Stimulated activated CD4-positive, alpha-beta T cell treated with anti-CD3 and anti-CD28 coated beads, TNF-alpha, amount 100 ng/mL, for 1 hour (primary cell): ENCODE data around the gene MBOAT2.
"Not testable (repeated sequence)": the region's sequence is repeated elsewhere in the genome, so short reads cannot be mapped to it uniquely, and the experiment has no call there.

ENCODE experiments used
- DNase-seq, 3 donors: peaks; one replicate each; pipeline ENCODE4 v3.0.0-alpha.2; 2020; ENCODE audit warnings: low read depth in 3 of 3, low spot score in 1 of 3

The MBOAT2 gene

DNA sequence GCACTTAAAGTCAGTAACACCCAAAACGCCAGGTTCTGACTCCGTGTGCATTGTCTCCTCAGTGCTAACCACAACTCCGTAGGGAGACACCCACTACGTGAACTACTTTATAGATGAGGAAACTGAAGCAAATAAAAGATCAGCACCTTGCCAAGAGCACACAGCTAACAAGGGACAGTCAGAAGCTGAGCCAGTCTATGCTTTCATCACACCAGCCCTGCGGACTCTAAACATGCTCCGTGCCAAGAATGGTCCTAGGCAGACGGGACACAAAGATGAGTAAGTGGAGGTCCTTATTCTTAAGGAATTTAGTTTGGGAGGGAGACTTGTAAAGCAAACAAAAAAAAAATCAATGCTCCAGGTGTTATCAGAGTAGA, 9.6 kb downstream of the MBOAT2 start:
- DNase-seq = no peak

DNA sequence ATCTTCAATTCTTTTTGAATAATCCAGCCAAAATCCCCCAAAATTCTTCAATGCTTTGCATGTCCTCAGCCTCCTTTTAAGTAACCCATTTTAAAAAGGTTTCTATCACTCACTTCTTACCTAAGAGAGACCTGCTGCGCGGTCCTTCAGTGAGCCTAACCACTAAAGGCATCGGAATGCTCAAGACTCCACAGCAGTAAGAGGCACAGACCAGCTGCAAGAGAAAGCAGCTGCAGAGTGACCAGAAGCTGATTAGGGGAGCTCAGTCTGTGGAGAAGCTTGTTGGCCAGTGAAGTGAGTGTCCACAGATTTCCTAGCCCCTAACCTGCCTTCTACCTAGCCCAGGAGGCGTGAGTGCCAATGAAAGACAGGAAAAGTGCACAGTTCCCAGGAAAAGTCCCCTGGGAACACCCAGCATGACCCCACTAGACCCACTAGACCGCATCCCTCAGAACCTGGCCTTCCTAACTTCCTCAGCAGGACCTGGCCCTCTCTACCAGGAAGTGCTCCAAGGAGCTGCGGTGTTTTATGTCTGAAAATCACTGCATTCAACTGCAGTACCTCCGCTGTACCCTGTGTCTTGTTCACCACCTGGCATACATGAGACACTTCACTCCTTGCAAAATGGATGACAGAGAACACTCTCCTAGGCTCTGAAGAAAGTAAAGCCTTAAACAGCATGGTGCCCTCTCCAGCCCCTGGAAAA, 10.1 kb downstream of the MBOAT2 start:
- no peak for DNase-seq

DNA sequence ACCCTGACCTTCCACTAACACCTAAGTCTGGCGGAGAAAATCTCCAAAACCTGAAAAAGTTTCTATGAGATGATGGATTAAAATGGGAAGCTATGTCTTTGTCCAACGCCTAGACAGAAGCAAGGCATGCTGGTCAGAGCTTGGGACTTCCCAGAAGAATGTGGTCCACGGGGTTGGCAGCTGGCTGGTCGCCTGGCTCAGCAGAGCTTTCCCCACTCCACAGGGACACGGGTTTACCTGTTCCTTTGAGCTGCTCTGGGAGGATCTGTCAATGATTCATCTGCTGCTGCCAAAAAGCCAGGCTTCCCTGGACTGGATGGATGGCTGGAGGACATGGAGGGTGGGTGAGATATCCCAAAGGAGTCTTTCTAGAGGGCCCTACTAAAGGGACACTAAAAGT, 10.8 kb downstream of the MBOAT2 start:
- no peak for DNase-seq

DNA sequence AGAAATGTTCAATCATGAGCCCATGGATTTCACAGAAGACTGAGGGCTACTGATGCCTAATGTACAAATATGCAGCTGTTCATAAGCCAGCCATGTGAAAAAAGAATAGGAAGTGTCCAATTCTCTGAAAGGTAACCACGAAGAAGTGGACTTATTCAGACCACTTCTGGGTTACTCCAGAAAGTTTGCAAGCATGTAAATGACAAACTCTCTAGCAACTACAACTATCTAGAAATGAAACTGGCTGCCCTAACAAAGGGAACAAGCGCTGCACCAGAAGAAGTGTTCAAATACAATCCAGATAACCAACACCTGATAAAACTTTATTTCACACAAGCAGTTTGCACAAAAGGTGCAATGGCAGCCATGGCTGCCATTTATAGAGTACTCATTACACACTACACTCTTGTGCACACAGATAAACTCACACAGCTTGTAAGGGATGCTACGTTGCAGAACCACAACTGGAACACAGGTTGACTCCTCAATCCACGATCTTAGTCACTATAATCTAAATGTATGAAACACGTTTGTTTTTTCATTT, 13.9 kb downstream of the MBOAT2 start:
- no peak for DNase-seq

DNA sequence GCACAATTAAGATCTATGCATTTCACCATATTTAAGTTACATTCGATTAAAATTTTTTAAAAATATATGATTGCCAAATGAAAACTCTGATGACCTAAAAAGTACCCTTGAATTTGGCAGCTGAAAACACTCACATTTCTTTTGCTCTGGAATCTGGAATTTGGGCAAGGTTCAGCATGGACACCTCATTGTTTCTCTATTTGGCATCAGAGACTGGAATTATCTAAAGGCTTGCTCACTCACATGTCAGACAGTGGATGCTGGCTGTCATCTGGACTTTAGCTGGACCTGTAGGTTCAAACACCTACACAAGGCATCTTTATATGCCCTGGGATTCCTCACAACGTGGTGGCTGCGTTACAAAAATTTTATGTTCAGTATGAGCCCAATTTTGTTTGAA, 16.1 kb downstream of the MBOAT2 start:
- no peak for DNase-seq

GRCh38 chr2:8986327-8986976, 17.0 kb downstream of the MBOAT2 start:
- no peak for DNase-seq

- no peak for DNase-seq
Measured at GRCh38 chr2:8985561-8986326, 17.7 kb downstream of the MBOAT2 start.

- DNase-seq = no peak
Measured at GRCh38 chr2:8984855-8985254, 18.6 kb downstream of the MBOAT2 start.

- no peak for DNase-seq
Measured at GRCh38 chr2:8984157-8984556, 19.3 kb downstream of the MBOAT2 start.

GRCh38 chr2:8983571-8983970, 19.9 kb downstream of the MBOAT2 start:
- no peak for DNase-seq

- DNase-seq = no peak
Measured at GRCh38 chr2:8981876-8982275, 21.6 kb downstream of the MBOAT2 start.

DNA sequence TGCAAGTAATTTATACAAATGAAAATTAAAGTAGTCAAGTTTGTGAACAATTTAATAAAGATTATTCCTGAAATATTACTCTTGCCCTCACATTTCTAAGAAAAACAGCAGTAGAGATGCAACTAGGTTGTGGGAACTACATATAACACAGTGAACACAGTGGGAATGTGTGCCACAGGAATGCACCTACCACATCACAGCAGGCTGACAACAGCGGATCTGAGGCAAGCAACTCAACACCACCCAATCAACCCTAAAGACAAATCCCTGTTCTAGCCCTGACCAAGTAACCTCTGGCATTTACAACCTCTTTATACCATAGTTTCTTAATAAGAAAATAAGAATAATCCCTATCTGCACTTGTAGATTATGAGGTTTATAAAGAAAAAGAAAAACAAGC, 23.4 kb downstream of the MBOAT2 start:
- DNase-seq = no peak

DNA sequence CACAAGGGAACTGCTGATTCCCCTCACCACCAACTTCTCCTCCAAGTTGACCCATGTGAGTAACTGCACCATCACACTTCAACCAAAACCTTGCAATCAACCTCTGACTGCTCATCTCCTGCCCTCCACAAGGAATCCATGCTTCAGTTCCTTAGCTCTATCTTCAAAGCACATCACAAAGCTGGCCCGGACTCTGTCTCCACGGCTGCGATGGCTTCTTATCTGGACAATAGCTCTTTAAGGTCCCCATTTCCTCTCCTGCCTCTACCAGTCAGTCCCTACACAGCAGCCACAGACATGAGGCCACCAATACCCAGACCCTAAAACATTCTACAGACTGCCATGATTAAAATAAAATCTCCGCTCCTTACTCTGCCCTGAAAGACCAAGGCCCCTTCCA, 25.7 kb downstream of the MBOAT2 start:
- DNase-seq = no peak

DNA sequence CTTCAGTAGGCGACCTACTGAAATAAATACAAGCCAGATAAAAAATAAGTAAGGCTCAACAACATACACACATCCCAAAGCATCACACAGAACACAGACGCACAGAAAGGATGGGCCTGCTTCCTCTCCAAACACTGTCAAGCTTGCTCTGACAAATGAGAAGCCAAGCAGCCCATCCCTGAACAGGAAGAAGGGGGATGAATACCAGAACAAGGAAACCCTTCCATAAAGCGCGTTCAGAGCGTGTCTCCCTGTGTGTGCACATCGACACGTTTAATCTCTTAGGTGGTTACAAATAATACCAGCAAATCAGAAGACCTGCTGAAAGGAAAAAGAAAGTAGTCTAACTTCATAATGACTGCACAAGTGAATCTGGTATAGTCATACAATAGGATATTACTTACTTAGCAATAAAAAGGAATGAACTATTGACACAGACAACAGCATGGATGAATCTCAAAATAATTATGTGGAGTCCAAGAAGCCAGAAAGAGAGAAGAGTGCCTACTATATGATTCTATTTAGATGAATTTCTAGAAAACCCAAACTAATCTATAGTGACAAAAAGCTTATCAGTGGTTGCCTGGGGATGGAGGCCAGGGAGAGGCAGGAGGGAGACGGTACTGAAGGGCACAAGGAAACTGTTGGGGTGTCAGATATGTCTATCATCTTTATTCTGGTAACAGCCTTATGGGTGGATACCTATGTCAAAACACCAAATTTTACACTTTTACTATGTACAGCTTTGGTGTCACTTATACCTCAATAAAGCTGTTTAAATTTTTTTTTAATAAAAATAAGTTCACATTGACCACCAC, 26.8 kb downstream of the MBOAT2 start:
- no peak for DNase-seq

GRCh38 chr2:8974016-8974415, 29.5 kb downstream of the MBOAT2 start:
- no peak for DNase-seq

DNA sequence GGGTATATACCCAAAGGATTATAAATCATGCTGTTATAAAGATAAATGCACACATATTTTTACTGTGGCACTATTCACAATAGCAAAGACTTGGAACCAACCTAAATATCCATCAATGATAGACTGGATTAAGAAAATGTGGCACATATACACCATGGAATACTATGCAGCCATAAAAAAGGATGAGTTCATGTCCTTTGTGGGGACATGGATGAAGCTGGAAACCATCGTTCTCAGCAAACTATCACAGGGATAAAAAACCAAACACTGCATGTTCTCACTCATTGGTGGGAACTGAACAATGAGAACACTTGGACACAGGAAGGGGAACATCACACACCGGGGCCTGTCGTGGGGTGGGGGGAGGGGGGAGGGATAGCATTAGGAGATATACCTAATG, 30.5 kb downstream of the MBOAT2 start:
- not testable (repeated sequence) for DNase-seq

- DNase-seq = not testable (repeated sequence)
Measured at GRCh38 chr2:8972535-8972934, 30.9 kb downstream of the MBOAT2 start.

DNA sequence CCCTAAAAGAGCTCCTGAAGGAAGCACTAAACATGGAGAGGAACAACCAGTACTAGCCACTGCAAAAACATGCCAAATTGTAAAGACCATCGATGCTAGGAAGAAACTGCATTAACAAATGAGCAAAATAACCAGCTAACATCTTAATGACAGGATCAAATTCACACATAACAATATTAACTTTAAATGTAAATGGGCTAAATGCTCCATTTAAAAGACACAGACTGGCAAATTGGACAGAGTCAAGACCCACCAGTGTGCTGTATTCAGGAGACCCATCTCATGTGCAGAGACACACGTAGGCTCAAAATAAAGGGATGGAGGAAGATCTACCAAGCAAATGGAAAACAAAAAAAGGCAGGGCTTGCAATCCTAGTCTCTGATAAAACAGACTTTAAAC, 34.1 kb downstream of the MBOAT2 start:
- not testable (repeated sequence) for DNase-seq

- no peak for DNase-seq
Measured at GRCh38 chr2:8966123-8966908, 37.2 kb downstream of the MBOAT2 start.

DNA sequence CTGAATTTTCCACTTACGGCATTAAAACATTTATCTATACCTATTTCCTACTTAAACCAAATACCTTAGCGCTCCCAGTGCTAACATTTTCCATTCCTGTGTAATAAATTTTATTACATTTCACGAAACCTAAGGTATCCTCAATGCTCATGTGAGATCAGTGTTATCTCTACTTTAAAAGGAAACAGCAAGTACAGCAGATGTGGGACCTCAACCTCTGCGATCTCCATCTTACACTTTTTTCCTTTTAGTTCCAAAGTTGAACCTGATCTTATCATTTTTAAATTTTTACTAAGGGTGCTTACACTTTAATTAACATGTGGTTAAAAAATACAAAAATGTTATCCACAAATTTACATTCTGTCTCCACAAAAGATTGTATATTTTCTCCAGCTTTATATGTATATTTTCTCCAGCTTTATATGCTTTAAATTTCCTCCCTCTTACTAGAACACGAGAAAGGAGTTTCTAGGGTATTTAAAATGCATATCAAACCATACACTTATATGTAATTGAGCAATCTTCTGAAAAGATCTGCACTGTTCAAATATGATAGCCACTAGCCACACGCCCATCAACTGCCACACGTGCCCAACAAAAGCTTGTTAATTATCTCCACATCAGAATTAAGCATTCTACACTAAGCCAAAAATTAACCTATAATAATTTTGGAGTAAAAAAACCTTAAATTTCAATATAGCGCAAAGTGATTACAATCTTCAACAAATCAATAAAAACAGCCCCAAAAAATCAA, 38.1 kb downstream of the MBOAT2 start:
- no peak for DNase-seq
